SU-DHL-6 (cell line): ENCODE measurements around the gene UBE2R2.

Experiments
- CTCF ChIP-seq: fragments of 200-600 bp; sonication (generic); IDR thresholded peaks from one replicate; pipeline ENCODE4 v1.5.1; 2017; ENCODE audit warnings: antibody characterized with exemption, mild to moderate bottlenecking, low read length, moderate library complexity; ENCODE audit not compliant: insufficient read depth, poor library complexity, severe bottlenecking
- EZH2phosphoT487 ChIP-seq: fragments of 200-600 bp; sonication (generic), shearing (Covaris generic); conservative IDR thresholded peaks from 2 replicates; pipeline ENCODE4 v1.6.1; 2018; ENCODE audit warnings: mild to moderate bottlenecking, antibody characterized with exemption, low read length, moderate library complexity, mixed read lengths

- no peak for TF ChIP-seq CTCF
- TF ChIP-seq EZH2phosphoT487, result no peak
Observed at GRCh38 chr9:33942471-33943083, 125.6 kb downstream of the UBE2R2 start.
